ENCODE results near the gene CITED4. TPM values are rescaled to one million over a fixed set of nuclear protein-coding genes. Genes with fewer than 3 reads are reported as not detected.

The CITED4 gene
- total RNA-seq, 1 donor from 2014 or later: 3.8 TPM

DNA sequence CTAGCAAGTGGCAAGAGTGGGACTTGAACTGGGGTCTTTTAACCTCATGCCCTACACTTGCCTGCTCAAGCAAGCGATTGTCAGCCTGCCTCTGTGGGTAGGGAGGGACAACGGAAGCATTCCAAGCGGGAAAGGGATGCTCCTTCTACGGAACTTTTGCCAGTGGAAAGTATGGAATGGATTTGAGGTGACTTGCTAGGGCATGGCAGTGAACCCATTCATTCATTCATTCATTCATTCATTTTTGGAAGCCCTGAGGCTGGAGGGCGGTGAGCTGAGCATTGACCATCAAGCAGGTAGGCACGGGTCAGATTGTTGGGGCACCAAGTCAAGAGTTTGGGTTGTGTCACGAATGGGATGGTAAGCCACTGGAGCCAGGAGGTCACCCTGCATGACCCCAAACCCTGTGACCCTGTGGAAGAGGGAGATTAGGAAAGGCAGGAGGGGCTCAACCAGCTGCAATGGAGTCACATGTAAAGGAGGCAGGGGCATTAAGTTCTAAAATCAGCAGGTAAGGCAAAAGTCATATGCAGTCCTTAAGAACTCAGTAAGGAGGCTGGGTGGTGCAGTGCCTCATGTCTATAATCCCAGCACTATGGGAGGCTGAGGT lies 11.8 kb upstream of the CITED4 start:
- peaks cover 7% of the 10 kb centered on the region for H3K36me3 Mint-ChIP-seq (ENCODE audit: unreplicated experiment)
- H3K4me1 Mint-ChIP-seq (ENCODE audit: low read depth, unreplicated experiment): peaks cover 2% of the 10 kb centered on the region
- TF ChIP-seq, protein P1, sequence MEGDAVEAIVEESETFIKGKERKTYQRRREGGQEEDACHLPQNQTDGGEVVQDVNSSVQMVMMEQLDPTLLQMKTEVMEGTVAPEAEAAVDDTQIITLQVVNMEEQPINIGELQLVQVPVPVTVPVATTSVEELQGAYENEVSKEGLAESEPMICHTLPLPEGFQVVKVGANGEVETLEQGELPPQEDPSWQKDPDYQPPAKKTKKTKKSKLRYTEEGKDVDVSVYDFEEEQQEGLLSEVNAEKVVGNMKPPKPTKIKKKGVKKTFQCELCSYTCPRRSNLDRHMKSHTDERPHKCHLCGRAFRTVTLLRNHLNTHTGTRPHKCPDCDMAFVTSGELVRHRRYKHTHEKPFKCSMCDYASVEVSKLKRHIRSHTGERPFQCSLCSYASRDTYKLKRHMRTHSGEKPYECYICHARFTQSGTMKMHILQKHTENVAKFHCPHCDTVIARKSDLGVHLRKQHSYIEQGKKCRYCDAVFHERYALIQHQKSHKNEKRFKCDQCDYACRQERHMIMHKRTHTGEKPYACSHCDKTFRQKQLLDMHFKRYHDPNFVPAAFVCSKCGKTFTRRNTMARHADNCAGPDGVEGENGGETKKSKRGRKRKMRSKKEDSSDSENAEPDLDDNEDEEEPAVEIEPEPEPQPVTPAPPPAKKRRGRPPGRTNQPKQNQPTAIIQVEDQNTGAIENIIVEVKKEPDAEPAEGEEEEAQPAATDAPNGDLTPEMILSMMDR (IDR thresholded peaks at IDR 0.05; ENCODE audit: partially characterized antibody, unreplicated experiment): no peak
- DNase-seq: no peak
- no peak overlapping the region for H3K27ac Mint-ChIP-seq (ENCODE audit: unreplicated experiment)
- H3K27me3 Mint-ChIP-seq (ENCODE audit: unreplicated experiment): peaks cover 2% of the 10 kb centered on the region
- H3K9me3 Mint-ChIP-seq (ENCODE audit: unreplicated experiment): peaks cover 2% of the 10 kb centered on the region
- H3K4me3 Mint-ChIP-seq (ENCODE audit: unreplicated experiment): no peak overlapping the region

DNA sequence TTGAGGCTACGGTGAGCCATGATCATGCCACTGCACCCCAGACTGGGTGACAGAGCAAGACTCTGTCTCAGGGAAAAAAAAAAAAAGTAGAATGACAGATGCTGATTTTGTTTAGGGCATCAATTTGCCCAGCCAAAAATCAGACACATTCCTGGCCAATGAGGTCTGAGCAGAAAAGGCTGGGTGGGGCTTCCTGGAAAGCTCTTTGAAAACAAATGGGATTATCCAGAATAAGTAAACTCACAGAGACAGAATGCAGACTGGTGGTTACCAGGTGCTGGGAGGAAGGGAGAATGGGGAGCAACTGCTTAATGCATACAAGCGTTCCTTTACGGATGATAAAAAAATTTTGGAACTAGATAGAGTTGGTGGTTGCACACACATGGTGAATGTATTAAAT lies 10.1 kb upstream of the CITED4 start:
- DNase-seq: no peak
- H3K4me1 Mint-ChIP-seq (ENCODE audit: low read depth, unreplicated experiment): peaks cover 2% of the 10 kb centered on the region
- H3K36me3 Mint-ChIP-seq (ENCODE audit: unreplicated experiment): peaks cover 7% of the 10 kb centered on the region
- no peak overlapping the region for H3K27ac Mint-ChIP-seq (ENCODE audit: unreplicated experiment)
- no peak overlapping the region for H3K4me3 Mint-ChIP-seq (ENCODE audit: unreplicated experiment)
- H3K9me3 Mint-ChIP-seq (ENCODE audit: unreplicated experiment): peaks cover 2% of the 10 kb centered on the region
- TF ChIP-seq, protein P1 (IDR thresholded peaks at IDR 0.05; ENCODE audit: partially characterized antibody, unreplicated experiment): no peak
- H3K27me3 Mint-ChIP-seq (ENCODE audit: unreplicated experiment): peaks cover 2% of the 10 kb centered on the region

DNA sequence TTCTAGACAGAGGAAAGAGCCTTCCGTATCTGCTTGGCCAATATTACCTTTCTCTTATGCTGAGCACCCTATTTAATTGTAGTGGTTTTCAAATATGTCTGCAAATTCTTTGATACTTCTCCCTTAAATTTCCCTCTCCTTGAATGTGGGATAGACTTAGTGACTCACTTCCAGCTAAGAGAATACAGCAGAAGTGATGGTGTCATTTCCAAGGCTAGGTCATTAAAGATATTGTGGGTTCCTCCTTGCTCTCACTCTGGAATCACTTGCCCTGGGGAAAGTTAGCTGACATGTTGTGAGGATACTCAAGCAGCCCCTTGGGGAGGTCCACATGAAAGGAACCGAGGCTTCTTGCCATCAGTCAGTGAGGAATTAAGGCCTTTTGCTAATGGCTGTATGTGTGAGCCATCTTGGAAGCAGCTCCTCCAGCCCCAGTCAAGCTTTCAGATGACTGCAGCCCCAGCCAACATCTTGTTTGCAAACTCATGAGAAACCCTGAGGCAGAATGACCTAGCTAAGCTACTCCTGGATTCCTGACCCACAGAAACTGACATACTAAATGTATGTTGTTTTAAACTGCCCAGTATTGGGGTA lies 8.1 kb upstream of the CITED4 start:
- H3K36me3 Mint-ChIP-seq (ENCODE audit: unreplicated experiment): peaks cover 7% of the 10 kb centered on the region

DNA sequence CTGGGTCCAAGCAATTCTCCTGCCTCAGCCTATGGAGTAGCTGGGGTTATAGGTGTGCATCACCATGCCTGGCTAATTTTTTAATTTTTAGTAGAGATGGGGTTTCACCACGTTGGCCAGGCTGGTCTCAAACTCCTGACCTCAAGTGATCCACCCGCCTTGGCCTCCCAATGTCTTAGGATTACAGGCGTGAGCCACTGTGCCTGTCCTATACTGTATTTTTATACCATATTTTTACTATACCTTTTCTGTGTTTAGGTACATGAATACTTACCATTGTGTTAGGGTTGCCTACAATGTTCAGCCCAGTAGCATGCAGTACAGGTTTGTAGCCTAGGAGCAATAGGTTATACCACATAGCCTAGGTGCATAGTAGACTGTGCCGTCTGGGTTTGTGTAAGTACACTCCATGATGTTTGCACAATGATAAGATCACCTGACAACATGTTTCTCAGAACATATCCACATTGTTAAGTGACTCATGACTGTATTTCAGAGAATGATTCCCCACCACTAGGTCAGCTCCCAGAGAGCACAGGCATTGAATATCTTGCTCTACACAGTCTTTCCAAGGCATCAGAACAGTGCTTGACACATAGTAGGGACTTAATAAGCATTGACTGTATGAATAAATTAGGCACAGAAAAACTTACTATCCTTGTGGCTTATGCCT lies 6.0 kb upstream of the CITED4 start:
- no peak for DNase-seq
- TF ChIP-seq, protein P1 (IDR thresholded peaks at IDR 0.05; ENCODE audit: partially characterized antibody, unreplicated experiment): no peak
- H3K4me1 Mint-ChIP-seq (ENCODE audit: low read depth, unreplicated experiment): no peaks in the 10 kb centered on the region
- H3K27ac Mint-ChIP-seq (ENCODE audit: unreplicated experiment): no peak overlapping the region
- peaks cover 7% of the 10 kb centered on the region for H3K36me3 Mint-ChIP-seq (ENCODE audit: unreplicated experiment)
- H3K9me3 Mint-ChIP-seq (ENCODE audit: unreplicated experiment): peaks cover 2% of the 10 kb centered on the region
- peaks cover 4% of the 10 kb centered on the region for H3K27me3 Mint-ChIP-seq (ENCODE audit: unreplicated experiment)
- no peak overlapping the region for H3K4me3 Mint-ChIP-seq (ENCODE audit: unreplicated experiment)

More for the DNA sequence above, 8.1 kb upstream of the CITED4 start:
- TF ChIP-seq, protein P1 (IDR thresholded peaks at IDR 0.05; ENCODE audit: partially characterized antibody, unreplicated experiment): no peak
- Mint-ChIP-seq H3K9me3 (ENCODE audit: unreplicated experiment) (peaks cover 2% of the 10 kb centered on the region), H3K4me3 (ENCODE audit: unreplicated experiment) (no peak overlapping the region), H3K27me3 (ENCODE audit: unreplicated experiment) (peaks cover 2% of the 10 kb centered on the region), H3K27ac (ENCODE audit: unreplicated experiment) (no peak overlapping the region), H3K4me1 (ENCODE audit: low read depth, unreplicated experiment) (no peaks in the 10 kb centered on the region)
- no peak for DNase-seq

Data from glutamatergic neuron (in vitro differentiated cells).